Measurements from ENCODE around the gene PICALM. TPM values are rescaled to one million over a fixed set of nuclear protein-coding genes. Genes with fewer than 3 reads are reported as not detected.
"Not testable (repeated sequence)": the region's sequence is repeated elsewhere in the genome, so short reads cannot be mapped to it uniquely, and the experiment has no call there.

The PICALM gene
- total RNA-seq, 1 donor from 2014 or later, result 117 TPM

DNA sequence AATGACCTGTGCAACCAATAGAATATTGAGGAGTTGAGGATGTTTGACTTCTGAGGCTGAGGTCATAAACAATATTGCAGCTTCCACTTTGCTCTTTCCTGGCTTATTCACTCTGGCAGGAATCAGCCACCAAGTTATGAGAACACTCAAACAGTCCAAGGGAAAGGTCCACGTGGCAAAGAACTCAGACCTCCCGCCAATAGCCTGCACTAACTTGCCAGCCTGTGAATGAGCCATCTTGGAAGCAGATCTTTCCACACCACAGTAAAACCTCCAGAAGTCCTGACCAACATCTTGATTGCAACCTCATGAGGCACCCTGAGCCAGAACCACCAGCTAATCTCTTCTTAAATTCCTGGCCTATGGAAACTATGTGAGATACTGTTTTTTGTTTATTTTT lies 22.7 kb upstream of the PICALM start:
- no peaks in the 10 kb centered on the region for H3K9me3 Mint-ChIP-seq (ENCODE audit: unreplicated experiment)
- no peak for TF ChIP-seq CTCF (IDR thresholded peaks at IDR 0.05; ENCODE audit: partially characterized antibody, unreplicated experiment)
- H3K4me1 Mint-ChIP-seq (ENCODE audit: low read depth, unreplicated experiment), result no peaks in the 10 kb centered on the region
- no peak for DNase-seq
- no peak overlapping the region for H3K27ac Mint-ChIP-seq (ENCODE audit: unreplicated experiment)
- no peaks in the 10 kb centered on the region for H3K36me3 Mint-ChIP-seq (ENCODE audit: unreplicated experiment)
- no peak overlapping the region for H3K4me3 Mint-ChIP-seq (ENCODE audit: unreplicated experiment)
- H3K27me3 Mint-ChIP-seq (ENCODE audit: unreplicated experiment), result no peaks in the 10 kb centered on the region

GRCh38 chr11:86091086-86091485 lies 22.2 kb upstream of the PICALM start:
- H3K27ac Mint-ChIP-seq (ENCODE audit: unreplicated experiment), result no peak overlapping the region
- DNase-seq, result no peak

GRCh38 chr11:86089659-86090058 lies 20.8 kb upstream of the PICALM start:
- Mint-ChIP-seq H3K27ac (ENCODE audit: unreplicated experiment) (no peak overlapping the region), H3K9me3 (ENCODE audit: unreplicated experiment) (no peaks in the 10 kb centered on the region), H3K4me3 (ENCODE audit: unreplicated experiment) (no peak overlapping the region), H3K4me1 (ENCODE audit: low read depth, unreplicated experiment) (no peaks in the 10 kb centered on the region), H3K27me3 (ENCODE audit: unreplicated experiment) (no peaks in the 10 kb centered on the region), H3K36me3 (ENCODE audit: unreplicated experiment) (no peaks in the 10 kb centered on the region)
- DNase-seq, result no peak
- TF ChIP-seq CTCF (IDR thresholded peaks at IDR 0.05; ENCODE audit: partially characterized antibody, unreplicated experiment), result no peak

More at GRCh38 chr11:86091086-86091485, 22.2 kb upstream of the PICALM start:
- no peaks in the 10 kb centered on the region for H3K36me3 Mint-ChIP-seq (ENCODE audit: unreplicated experiment)
- no peaks in the 10 kb centered on the region for H3K4me1 Mint-ChIP-seq (ENCODE audit: low read depth, unreplicated experiment)
- no peaks in the 10 kb centered on the region for H3K27me3 Mint-ChIP-seq (ENCODE audit: unreplicated experiment)
- no peak overlapping the region for H3K4me3 Mint-ChIP-seq (ENCODE audit: unreplicated experiment)
- TF ChIP-seq CTCF (IDR thresholded peaks at IDR 0.05; ENCODE audit: partially characterized antibody, unreplicated experiment), result no peak
- no peaks in the 10 kb centered on the region for H3K9me3 Mint-ChIP-seq (ENCODE audit: unreplicated experiment)

DNA sequence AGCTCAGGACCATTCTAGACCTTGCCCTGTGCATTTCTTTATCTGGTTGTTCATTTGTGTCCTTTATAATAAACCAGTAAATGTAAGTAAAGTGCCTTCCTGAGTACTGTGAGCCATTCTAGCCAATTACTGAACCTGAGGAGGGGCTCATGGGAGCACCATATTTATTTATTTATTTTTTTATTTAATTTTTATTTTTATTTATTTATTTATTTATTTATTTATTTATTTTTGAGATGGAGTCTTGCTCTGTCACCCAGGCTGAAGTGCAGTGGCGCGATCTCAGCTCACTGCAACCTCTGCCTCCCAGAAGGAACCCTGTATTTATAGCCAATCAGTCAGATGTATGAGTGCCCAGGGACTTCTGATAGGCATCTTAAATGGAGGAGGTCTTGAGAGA lies 18.8 kb upstream of the PICALM start:
- not testable (repeated sequence) for H3K4me3 Mint-ChIP-seq (ENCODE audit: unreplicated experiment); H3K36me3 Mint-ChIP-seq (ENCODE audit: unreplicated experiment); H3K27ac Mint-ChIP-seq (ENCODE audit: unreplicated experiment); H3K27me3 Mint-ChIP-seq (ENCODE audit: unreplicated experiment); H3K9me3 Mint-ChIP-seq (ENCODE audit: unreplicated experiment); H3K4me1 Mint-ChIP-seq (ENCODE audit: low read depth, unreplicated experiment); DNase-seq

- Mint-ChIP-seq H3K27me3 (ENCODE audit: unreplicated experiment) (no peaks in the 10 kb centered on the region), H3K27ac (ENCODE audit: unreplicated experiment) (no peak overlapping the region), H3K36me3 (ENCODE audit: unreplicated experiment) (no peaks in the 10 kb centered on the region), H3K4me1 (ENCODE audit: low read depth, unreplicated experiment) (no peaks in the 10 kb centered on the region), H3K4me3 (ENCODE audit: unreplicated experiment) (no peak overlapping the region), H3K9me3 (ENCODE audit: unreplicated experiment) (no peaks in the 10 kb centered on the region)
- TF ChIP-seq CTCF (IDR thresholded peaks at IDR 0.05; ENCODE audit: partially characterized antibody, unreplicated experiment), result no peak
- DNase-seq, result no peak
Measured at GRCh38 chr11:86087256-86087655, 18.4 kb upstream of the PICALM start.

- Mint-ChIP-seq H3K4me1 (ENCODE audit: low read depth, unreplicated experiment) (no peaks in the 10 kb centered on the region), H3K27ac (ENCODE audit: unreplicated experiment) (no peak overlapping the region), H3K36me3 (ENCODE audit: unreplicated experiment) (no peaks in the 10 kb centered on the region), H3K27me3 (ENCODE audit: unreplicated experiment) (no peaks in the 10 kb centered on the region), H3K9me3 (ENCODE audit: unreplicated experiment) (no peaks in the 10 kb centered on the region), H3K4me3 (ENCODE audit: unreplicated experiment) (no peak overlapping the region)
- no peak for TF ChIP-seq CTCF (IDR thresholded peaks at IDR 0.05; ENCODE audit: partially characterized antibody, unreplicated experiment)
- no peak for DNase-seq
Measured at GRCh38 chr11:86081455-86081854, 12.6 kb upstream of the PICALM start.

Data from glutamatergic neuron (in vitro differentiated cells).